GM13976 (cell line): Measurements from ENCODE around the gene ROBO1.

Experiments
- DNase-seq: peaks from one replicate; pipeline ENCODE4 v3.0.0; 2012; ENCODE audit warnings: low spot score
- in situ Hi-C: fragments of 300-500 bp; cut with MboI; formaldehyde crosslinking; loops from one replicate; pipeline ENCODE4 v1.12.0; 2022; ENCODE audit warnings: low sequenced_read_pairs, mixed read lengths, inconsistent platforms; ENCODE audit not compliant: unreplicated experiment
- TF ChIP-seq, protein P1 (sequence below): IDR thresholded peaks from 2 replicates; pipeline ENCODE4 v1.5.1; 2012; ENCODE audit warnings: borderline replicate concordance, mild to moderate bottlenecking; ENCODE audit not compliant: insufficient read depth; ENCODE audit errors: extremely low read depth, missing control alignments, control extremely low read depth

Gene ROBO1

DNA sequence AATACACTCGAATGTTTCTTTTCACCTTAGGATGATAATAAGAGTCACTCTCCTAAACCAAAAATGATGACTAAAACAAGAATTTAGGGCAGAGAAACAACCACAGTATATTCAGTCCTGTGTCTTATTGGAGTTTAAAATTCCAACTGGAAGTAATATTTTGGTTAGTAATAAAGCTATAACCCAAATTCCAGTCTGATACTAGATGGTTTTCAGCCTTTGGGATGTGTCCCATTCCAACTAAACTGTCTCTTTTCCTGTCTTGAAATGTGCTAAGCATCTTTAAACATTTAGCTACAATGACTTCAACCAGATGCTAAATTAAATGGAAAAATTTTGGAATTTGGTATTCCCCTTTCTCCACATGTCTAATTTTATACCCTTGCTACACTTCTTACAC is 510.0 kb downstream of the ROBO1 start:
- in situ Hi-C loops = no loop called here
- TF ChIP-seq, protein P1, sequence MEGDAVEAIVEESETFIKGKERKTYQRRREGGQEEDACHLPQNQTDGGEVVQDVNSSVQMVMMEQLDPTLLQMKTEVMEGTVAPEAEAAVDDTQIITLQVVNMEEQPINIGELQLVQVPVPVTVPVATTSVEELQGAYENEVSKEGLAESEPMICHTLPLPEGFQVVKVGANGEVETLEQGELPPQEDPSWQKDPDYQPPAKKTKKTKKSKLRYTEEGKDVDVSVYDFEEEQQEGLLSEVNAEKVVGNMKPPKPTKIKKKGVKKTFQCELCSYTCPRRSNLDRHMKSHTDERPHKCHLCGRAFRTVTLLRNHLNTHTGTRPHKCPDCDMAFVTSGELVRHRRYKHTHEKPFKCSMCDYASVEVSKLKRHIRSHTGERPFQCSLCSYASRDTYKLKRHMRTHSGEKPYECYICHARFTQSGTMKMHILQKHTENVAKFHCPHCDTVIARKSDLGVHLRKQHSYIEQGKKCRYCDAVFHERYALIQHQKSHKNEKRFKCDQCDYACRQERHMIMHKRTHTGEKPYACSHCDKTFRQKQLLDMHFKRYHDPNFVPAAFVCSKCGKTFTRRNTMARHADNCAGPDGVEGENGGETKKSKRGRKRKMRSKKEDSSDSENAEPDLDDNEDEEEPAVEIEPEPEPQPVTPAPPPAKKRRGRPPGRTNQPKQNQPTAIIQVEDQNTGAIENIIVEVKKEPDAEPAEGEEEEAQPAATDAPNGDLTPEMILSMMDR = no peak

DNA sequence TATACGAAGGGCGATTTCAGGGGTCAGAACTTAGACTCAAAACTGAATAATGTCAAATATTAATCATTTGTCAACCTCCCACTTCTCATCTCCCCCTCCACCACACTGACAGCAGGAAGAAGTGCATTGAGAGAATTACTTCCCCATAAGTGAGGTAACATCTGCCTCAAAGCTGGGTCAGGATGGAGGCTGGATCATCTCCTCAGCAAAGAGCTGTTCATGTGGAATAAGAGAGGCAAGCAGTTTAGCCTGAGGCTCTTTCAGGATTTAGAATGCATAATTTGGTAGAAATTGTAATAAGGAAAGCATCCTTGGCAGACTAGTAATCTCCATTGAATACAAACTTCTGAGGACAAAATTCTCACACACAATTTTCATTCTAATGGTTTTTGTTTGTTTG is 512.1 kb downstream of the ROBO1 start:
- TF ChIP-seq, protein P1 = no peak
- in situ Hi-C loops = no loop called here
- DNase-seq = no peak

More for the DNA sequence above, 510.0 kb downstream of the ROBO1 start:
- no peak for DNase-seq

DNA sequence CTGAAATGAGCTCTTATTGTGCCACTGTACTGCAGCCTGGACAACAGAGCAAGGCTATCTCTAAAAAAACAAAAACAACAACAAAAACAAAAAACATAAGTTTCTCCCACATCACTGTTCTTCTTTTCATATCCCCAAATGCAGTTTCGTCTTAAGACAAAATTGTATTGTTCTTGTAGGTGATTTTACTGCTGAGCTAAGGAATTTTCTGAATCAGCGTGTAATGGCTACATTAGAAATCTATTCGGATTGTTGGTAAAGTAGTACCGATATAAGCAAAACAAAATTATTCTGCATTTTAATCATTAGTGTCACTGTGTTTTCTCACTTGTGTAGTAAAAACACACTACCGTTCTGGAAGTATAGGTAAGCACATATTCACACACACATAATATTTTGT is 512.5 kb downstream of the ROBO1 start:
- no peak for DNase-seq
- TF ChIP-seq, protein P1 = no peak
- in situ Hi-C loops = no loop called here

DNA sequence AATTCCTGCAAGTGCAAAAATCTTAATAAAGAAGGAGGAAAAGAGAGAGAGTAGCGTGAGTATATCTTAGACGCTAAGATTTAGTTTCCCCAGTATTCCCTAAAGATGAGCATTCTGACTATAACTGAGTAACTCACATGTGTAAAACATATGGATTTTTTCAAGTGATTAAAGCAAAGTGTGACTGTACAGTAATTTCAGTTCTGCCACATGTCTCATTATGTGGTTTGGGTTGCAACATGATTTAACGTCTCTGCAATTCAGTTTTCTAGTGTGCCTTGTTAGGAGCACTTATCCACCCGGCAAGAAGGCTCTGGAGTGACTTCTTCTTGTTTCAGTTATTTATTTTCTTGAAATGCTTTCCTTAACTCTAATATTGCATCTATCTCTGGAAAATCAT is 514.1 kb downstream of the ROBO1 start:
- in situ Hi-C loops = no loop called here
- no peak for DNase-seq
- TF ChIP-seq, protein P1 = no peak

DNA sequence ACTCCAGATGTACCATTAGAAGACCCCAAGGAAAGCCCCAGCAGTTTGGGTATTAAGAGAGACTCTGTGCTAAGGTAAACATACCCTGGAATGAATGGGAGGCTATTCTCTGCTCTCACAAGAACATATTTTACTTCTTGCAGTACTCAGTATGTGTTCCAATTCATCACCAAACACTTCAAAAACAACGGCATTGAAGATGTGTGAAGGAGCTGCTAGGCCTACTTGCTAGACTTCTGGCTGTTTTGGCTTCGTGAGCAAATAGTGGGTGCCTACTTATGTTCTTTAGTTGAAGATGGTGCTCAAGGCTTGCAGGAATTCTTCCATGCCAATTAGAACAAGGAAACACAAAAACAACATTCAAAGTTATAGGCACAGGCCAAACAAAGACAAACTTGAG is 514.5 kb downstream of the ROBO1 start:
- in situ Hi-C loops = no loop called here
- TF ChIP-seq, protein P1 = no peak
- DNase-seq = no peak

DNA sequence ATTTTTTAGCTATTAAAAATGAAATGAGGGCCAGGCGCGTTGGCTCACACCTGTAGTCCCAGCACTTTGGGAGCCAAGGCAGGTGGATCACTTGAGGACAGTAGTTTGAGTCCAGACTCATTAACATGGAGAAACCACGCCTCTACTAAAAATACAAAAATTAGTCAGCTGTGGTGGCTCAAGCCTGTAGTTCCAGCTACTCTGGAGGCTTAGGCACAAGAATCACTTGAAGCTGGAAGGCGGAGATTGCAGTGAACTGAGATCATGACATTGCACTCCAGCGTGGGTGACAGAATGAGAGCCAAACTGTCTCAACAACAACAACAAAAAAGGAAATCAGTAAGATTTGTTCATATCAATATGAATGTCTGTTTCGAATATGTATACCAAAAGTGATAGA is 517.1 kb downstream of the ROBO1 start:
- TF ChIP-seq, protein P1 = no peak
- in situ Hi-C loops = no loop called here
- DNase-seq = no peak

DNA sequence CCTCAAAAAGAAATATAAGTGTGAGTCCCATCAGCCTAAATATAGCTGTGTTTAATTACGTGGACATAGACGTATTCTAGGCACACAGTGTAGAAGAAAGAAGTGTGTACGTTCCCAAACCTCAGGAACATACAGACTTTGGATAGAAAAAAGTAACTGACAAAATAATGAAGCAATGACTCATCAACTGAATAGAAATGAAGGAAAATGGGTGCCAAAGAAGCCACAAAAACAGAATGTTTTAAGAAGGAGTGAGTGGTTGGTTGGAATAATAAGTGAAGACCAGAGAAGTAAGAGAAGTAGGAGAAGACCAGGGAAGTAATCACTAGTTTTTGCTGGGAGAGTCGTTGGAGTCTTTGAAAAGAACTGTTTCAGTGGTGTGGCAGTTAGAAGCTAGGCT is 518.1 kb downstream of the ROBO1 start:
- in situ Hi-C loops = no loop called here

More for the DNA sequence above, 518.1 kb downstream of the ROBO1 start:
- DNase-seq = no peak
- TF ChIP-seq, protein P1 = no peak
